T-helper 2 cell treated with Interferon-gamma antibody and Interleukin-4, amounts not matched to agents 100 ng/mL and 5 ng/mL, for 36 hours (primary cell): ENCODE data around the gene OR2T29. TPM values are rescaled to one million over a fixed set of nuclear protein-coding genes. Genes with fewer than 3 reads are reported as not detected.
"Not testable (repeated sequence)": the region's sequence is repeated elsewhere in the genome, so short reads cannot be mapped to it uniquely, and the experiment has no call there.

Experiments used
- intact Hi-C: fragments of 100-400 bp; cut with micrococcal nuclease; formaldehyde crosslinking; loops from one replicate; pipeline ENCODE4 v1.15.1; 2023
- total RNA-seq: library from RNA; stranded (reverse); gene quantifications from 2 replicates; pipeline ENCODE4 v1.2.3, GENCODE V29; 2022

Gene OR2T29
- total RNA-seq, result not detected in 2 replicates

GRCh38 chr1:248562672-248563071, at the start of gene OR2T29:
OR2T29 (minus strand) TSS chr1:248562772; CDS start chr1:248559491, 3,281 bp downstream.
- intact Hi-C loops, result loop anchor here (10.0 kb wide), 1 partner anchor 158 kb away; the partner anchor contains the start of gene OR2T1

- intact Hi-C loops, result loop anchor here (1.0 kb wide), 1 partner anchor 208 kb away; no protein-coding TSS in a partner anchor
Observed at GRCh38 chr1:248611883-248612414, 49.4 kb upstream of the OR2T29 start.

- intact Hi-C loops, result no loop called here
Observed at GRCh38 chr1:248610301-248610700, 47.7 kb upstream of the OR2T29 start.

GRCh38 chr1:248599396-248599795, 36.8 kb upstream of the OR2T29 start:
- intact Hi-C loops, result no loop called here

- intact Hi-C loops, result no loop called here
Observed at GRCh38 chr1:248597589-248597988, 35.0 kb upstream of the OR2T29 start, which contains the start of gene OR2T10. OR2T10 (minus strand) TSS chr1:248597700; CDS start chr1:248593768, 3,932 bp downstream.

GRCh38 chr1:248596615-248597014, 34.0 kb upstream of the OR2T29 start:
- intact Hi-C loops, result no loop called here

- intact Hi-C loops, result no loop called here
Observed at GRCh38 chr1:248593226-248593625, 30.7 kb upstream of the OR2T29 start.

- intact Hi-C loops, result no loop called here
Observed at GRCh38 chr1:248592655-248593054, 30.1 kb upstream of the OR2T29 start.

GRCh38 chr1:248590055-248590454, 27.5 kb upstream of the OR2T29 start:
- intact Hi-C loops, result no loop called here

GRCh38 chr1:248589334-248589733, 26.8 kb upstream of the OR2T29 start:
- intact Hi-C loops, result no loop called here

- intact Hi-C loops, result no loop called here
Observed at GRCh38 chr1:248585266-248585665, 22.7 kb upstream of the OR2T29 start.

GRCh38 chr1:248576260-248576980, 13.8 kb upstream of the OR2T29 start:
- intact Hi-C loops, result no loop called here

GRCh38 chr1:248574657-248575056, 12.1 kb upstream of the OR2T29 start, which contains the start of gene OR2T34:
OR2T34 (minus strand) TSS chr1:248574757; CDS start chr1:248574757, 0 bp downstream.
- intact Hi-C loops, result not testable (repeated sequence)

- intact Hi-C loops, result not testable (repeated sequence)
Observed at GRCh38 chr1:248573856-248574255, 11.3 kb upstream of the OR2T29 start.

GRCh38 chr1:248572049-248572448, 9.5 kb upstream of the OR2T29 start:
- intact Hi-C loops, result not testable (repeated sequence)

- intact Hi-C loops, result not testable (repeated sequence)
Observed at GRCh38 chr1:248570811-248571210, 8.2 kb upstream of the OR2T29 start.

- intact Hi-C loops, result loop anchor here (10.0 kb wide), 1 partner anchor 164 kb away; the partner anchor contains the start of gene OR2T1
Observed at GRCh38 chr1:248569049-248569448, 6.5 kb upstream of the OR2T29 start.

- intact Hi-C loops, result loop anchor here (10.0 kb wide), 1 partner anchor 161 kb away; the partner anchor contains the start of gene OR2T1
Observed at GRCh38 chr1:248565530-248566373, 3.2 kb upstream of the OR2T29 start.

GRCh38 chr1:248551027-248551426, 11.5 kb downstream of the OR2T29 start:
- intact Hi-C loops, result not testable (repeated sequence)

- intact Hi-C loops, result not testable (repeated sequence)
Observed at GRCh38 chr1:248547383-248547782, 15.2 kb downstream of the OR2T29 start.

GRCh38 chr1:248537449-248537848, 25.1 kb downstream of the OR2T29 start:
- intact Hi-C loops, result not testable (repeated sequence)

- intact Hi-C loops, result no loop called here
Observed at GRCh38 chr1:248521856-248522255, 40.7 kb downstream of the OR2T29 start.
